Kidney glomerular epithelial cell (primary cell): ENCODE results near the gene CAPN5.

ENCODE experiments used
- DNase-seq: peaks from one replicate; lab custom pipeline; 2025; lab: John Stamatoyannopoulos, UW

Gene CAPN5

GRCh38 chr11:77137421-77137820 lies 70.7 kb downstream of the CAPN5 start:
- DNase-seq = no peak

- no peak for DNase-seq
Measured at GRCh38 chr11:77138106-77138649, 71.4 kb downstream of the CAPN5 start.

- no peak for DNase-seq
Measured at GRCh38 chr11:77139201-77139600, 72.4 kb downstream of the CAPN5 start.

GRCh38 chr11:77140231-77140851 lies 73.6 kb downstream of the CAPN5 start:
- DNase-seq = no peak

GRCh38 chr11:77141034-77141433 lies 74.3 kb downstream of the CAPN5 start:
- DNase-seq = peak; percentile 3

GRCh38 chr11:77141475-77141874 lies 74.7 kb downstream of the CAPN5 start:
- DNase-seq = no peak

- no peak for DNase-seq
Measured at GRCh38 chr11:77142091-77142975, 75.6 kb downstream of the CAPN5 start.

- DNase-seq = no peak
Measured at GRCh38 chr11:77143405-77144020, 76.7 kb downstream of the CAPN5 start.

GRCh38 chr11:77144196-77144856 lies 77.6 kb downstream of the CAPN5 start:
- DNase-seq = no peak

GRCh38 chr11:77144857-77145428 lies 78.2 kb downstream of the CAPN5 start:
- DNase-seq = no peak

GRCh38 chr11:77146261-77147035 lies 79.7 kb downstream of the CAPN5 start:
- no peak for DNase-seq

- DNase-seq = no peak
Measured at GRCh38 chr11:77147036-77147315, 80.2 kb downstream of the CAPN5 start.

- no peak for DNase-seq
Measured at GRCh38 chr11:77147668-77148321, 81.0 kb downstream of the CAPN5 start.

- no peak for DNase-seq
Measured at GRCh38 chr11:77148963-77149715, 82.4 kb downstream of the CAPN5 start.

GRCh38 chr11:77149716-77150392 lies 83.1 kb downstream of the CAPN5 start:
- DNase-seq = no peak

GRCh38 chr11:77150836-77151235 lies 84.1 kb downstream of the CAPN5 start:
- no peak for DNase-seq

- DNase-seq = no peak
Measured at GRCh38 chr11:77151804-77152509, 85.2 kb downstream of the CAPN5 start.

GRCh38 chr11:77152846-77153245 lies 86.1 kb downstream of the CAPN5 start:
- no peak for DNase-seq
